HG03060 (cell line): Measurements from ENCODE around the gene CUL9.

ENCODE experiments used
- ATAC-seq: cut with Tn5 transposase; IDR thresholded peaks from one replicate; pipeline ENCODE4 v1.9.1; 2021; ENCODE audit warnings: low read depth, moderate number of reproducible peaks; ENCODE audit not compliant: unreplicated experiment

The CUL9 gene

DNA sequence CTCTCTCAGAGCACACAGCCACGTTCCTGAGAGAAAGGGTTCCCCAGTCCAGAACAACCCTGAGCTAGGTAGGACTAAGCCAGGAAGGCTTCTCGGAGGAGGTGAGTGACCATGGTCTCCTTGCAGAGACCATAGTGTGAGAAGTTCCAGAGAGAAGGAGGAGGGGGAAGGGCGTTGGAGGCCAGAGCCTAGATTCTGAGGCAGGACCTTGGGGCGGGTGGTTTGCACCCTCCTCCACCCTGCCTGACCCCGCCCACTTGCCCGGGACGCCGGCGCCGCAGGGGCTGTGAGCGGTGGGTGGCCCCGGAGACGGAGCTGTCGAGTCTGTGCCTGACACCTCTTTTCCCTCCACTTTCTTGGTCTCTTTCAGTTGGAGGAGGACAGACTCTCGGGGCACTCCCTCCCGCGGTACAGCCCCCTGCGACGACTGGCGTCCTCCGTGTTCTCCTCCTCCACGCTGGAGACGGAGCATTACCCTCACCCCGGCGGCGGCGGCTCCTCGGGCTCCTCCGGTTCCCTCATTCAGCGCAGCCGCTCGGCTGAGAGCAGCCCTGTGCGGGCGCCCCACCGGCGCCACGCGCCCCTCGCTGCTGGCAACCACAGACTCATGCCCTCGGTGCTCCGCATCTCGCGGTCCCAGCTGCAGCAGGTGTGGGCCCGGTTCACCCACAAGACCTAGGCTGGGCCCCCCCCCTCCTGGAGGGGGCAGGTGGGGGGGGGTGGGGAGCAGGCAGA lies 87.4 kb downstream of the CUL9 start:
- ATAC-seq, result no peak

DNA sequence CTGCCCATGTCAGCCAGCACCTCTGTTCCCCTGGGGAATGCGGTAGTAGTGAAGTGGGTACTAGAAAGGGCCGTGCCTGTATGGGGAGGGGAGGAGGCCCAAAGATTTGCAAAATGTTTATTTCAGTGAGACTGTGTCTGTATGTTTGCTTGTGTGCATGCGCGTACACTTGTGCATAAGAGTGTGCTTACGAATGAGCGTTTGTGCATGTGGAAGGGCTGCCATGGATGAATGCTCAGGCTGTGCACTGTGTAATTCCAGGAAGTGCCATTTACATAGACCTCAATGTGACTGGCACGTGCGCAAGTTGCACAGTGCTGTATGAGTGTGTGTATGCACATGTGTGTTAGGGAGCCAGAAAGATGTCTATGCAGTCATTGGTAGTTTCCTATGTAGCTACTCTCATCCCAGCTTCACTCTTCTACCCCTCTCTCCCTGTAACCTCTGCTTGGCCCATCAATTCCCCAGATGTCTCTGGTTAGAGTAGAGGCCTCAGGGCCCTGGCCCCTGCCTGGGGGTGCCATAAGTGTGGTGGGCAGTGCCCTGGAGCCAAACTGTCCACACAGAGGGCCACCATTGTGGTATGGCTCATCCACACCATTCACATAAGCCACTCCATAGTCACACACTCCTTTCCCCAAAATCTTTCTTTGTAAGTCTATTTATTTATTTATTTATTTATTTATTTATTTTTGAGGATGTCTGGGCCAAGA lies 89.3 kb downstream of the CUL9 start:
- no peak for ATAC-seq

DNA sequence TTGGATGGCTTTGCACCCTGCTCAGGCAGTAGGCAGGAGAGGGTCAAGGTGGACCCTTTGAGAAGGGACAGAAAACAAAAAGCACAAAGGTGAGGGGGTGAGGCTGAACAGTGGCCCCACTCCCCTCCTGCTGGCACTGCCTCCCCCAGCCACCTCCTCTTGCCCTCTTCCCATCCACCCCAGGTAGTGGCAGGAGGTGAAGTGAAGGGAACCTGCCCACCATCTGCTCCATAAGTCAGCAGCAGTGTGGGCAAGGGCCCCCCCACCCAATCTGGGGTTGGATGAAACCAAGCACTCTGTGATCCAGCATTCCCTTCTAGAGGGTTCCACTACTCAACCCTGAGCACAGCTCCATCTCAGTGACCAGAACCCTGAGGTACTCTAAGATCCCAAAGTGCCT lies 89.9 kb downstream of the CUL9 start:
- ATAC-seq, result no peak

DNA sequence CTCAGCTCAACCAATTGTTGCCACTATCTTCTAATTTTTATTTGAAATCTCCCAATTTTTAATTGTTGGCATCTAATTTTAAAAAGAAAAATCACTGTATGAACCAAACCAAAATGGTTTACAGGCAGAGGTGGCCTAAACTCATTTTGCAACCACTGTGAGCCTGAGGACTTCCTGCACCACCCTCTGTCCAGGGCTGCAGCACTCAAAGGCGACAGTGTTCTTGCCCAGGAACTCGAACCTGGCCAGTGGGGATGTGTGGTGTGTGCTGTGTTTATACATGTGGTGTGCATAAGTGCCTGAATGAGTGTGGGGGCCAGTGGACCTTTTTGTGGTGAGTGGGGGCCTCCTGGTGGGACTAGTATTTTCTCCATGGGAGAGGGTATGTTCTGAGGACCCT lies 91.7 kb downstream of the CUL9 start:
- ATAC-seq, result no peak
